OCI-LY1 (cell line): Measurements from ENCODE around the gene PDZRN4.

ENCODE experiments used
- H2AFZ ChIP-seq: fragments of 200-600 bp; sonication (generic), shearing (Covaris generic); 2 replicates; pipeline ENCODE4 v1.6.0; 2014; ENCODE audit warnings: antibody characterized with exemption, mild to moderate bottlenecking, low read length
- H3F3A ChIP-seq: fragments of 200-600 bp; sonication (generic), shearing (Covaris generic); 2 replicates; pipeline ENCODE4 v1.6.0; 2014; ENCODE audit warnings: mild to moderate bottlenecking, antibody characterized with exemption, low read length, moderate library complexity; ENCODE audit not compliant: insufficient read depth
- H3K27ac ChIP-seq: fragments of 200-600 bp; sonication (generic); 2 replicates; pipeline ENCODE4 v1.5.1; 2014; ENCODE audit warnings: low read length, mixed run types, mild to moderate bottlenecking, low read depth; ENCODE audit not compliant: poor library complexity, severe bottlenecking
- H3K27me3 ChIP-seq: fragments of 200-600 bp; sonication (generic); 2 replicates; pipeline ENCODE4 v1.6.0; 2014; ENCODE audit warnings: antibody characterized with exemption, mild to moderate bottlenecking, low read length, moderate library complexity; ENCODE audit not compliant: insufficient read depth
- H3K36me3 ChIP-seq: fragments of 200-600 bp; sonication (generic); 2 replicates; pipeline ENCODE4 v1.6.1; 2014; ENCODE audit warnings: mild to moderate bottlenecking, antibody characterized with exemption, low read length, moderate library complexity, mixed read lengths; ENCODE audit not compliant: insufficient read depth
- H3K4me1 ChIP-seq: fragments of 200-600 bp; sonication (generic); 2 replicates; pipeline ENCODE4 v1.5.1; 2014; ENCODE audit warnings: mild to moderate bottlenecking, low read length, moderate library complexity; ENCODE audit not compliant: insufficient read depth, severe bottlenecking
- H3K4me2 ChIP-seq: fragments of 200-600 bp; sonication (generic), shearing (Covaris generic); 2 replicates; pipeline ENCODE4 v1.6.1; 2014; ENCODE audit warnings: low read length
- H3K4me3 ChIP-seq: fragments of 200-600 bp; sonication (generic); 2 replicates; pipeline ENCODE4 v1.5.1; 2014; ENCODE audit warnings: low read length, low read depth, mild to moderate bottlenecking, mixed read lengths; ENCODE audit not compliant: poor library complexity, severe bottlenecking
- H3K79me2 ChIP-seq: fragments of 200-600 bp; shearing (Covaris generic); 2 replicates; pipeline ENCODE4 v1.6.1; 2016; ENCODE audit warnings: mixed run types, low read length, mixed read lengths; ENCODE audit not compliant: insufficient read depth
- H3K9ac ChIP-seq: fragments of 200-600 bp; sonication (generic), shearing (Covaris generic); 2 replicates; pipeline ENCODE4 v1.6.1; 2014; ENCODE audit warnings: mild to moderate bottlenecking, low read length, mixed read lengths
- H3K9me2 ChIP-seq: fragments of 200-600 bp; sonication (generic), shearing (Covaris generic); 2 replicates; pipeline ENCODE4 v1.6.1; 2014; ENCODE audit warnings: low read depth, mild to moderate bottlenecking, low read length, mixed read lengths
- H3K9me3 ChIP-seq: fragments of 200-600 bp; shearing (Covaris generic); 2 replicates; pipeline ENCODE4 v1.6.1; 2014; ENCODE audit warnings: low read length, mixed read lengths
- H4K20me1 ChIP-seq: fragments of 200-600 bp; sonication (generic), shearing (Covaris generic); 2 replicates; pipeline ENCODE4 v1.6.0; 2016; ENCODE audit warnings: mild to moderate bottlenecking, low read length; ENCODE audit not compliant: insufficient read depth
- EZH2 ChIP-seq: fragments of 200-600 bp; sonication (generic), shearing (Covaris generic); IDR thresholded peaks from 2 replicates; pipeline ENCODE4 v1.8.0; 2017; ENCODE audit warnings: borderline replicate concordance, mixed run types, mild to moderate bottlenecking, antibody characterized with exemption, low read length, moderate library complexity, mixed read lengths
- TF ChIP-seq, protein P1 (sequence below): fragments of 200-600 bp; sonication (generic), shearing (Covaris generic); IDR thresholded peaks from 2 replicates; pipeline ENCODE4 v1.5.1; 2017; ENCODE audit warnings: mild to moderate bottlenecking, antibody characterized with exemption, low read length, moderate library complexity, mixed read lengths

PDZRN4 gene

DNA sequence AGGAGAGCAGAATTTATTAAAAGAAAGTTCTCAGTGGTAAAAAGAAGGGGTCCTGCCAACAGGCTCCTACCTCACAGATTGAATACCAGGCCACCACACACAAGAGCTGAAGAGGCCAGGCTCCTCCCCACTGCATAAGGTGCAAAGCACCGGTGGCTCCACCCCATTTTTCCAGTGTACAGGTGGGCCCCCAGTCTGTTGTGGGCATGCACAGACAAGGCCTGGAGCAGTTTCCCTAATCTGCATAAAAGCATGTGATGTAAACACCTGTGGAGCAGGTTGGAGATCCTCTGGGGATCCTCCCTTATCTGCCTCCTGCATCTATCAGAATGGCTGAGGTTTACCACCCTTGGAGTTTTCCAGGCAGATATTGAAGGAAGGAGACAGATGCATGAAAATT is 45.7 kb upstream of the PDZRN4 start:
- H2AFZ ChIP-seq, result no peak overlapping the region
- no peaks in the 10 kb centered on the region for H3K27me3 ChIP-seq
- no peaks in the 10 kb centered on the region for H4K20me1 ChIP-seq
- no peak for TF ChIP-seq EZH2
- TF ChIP-seq, protein P1, sequence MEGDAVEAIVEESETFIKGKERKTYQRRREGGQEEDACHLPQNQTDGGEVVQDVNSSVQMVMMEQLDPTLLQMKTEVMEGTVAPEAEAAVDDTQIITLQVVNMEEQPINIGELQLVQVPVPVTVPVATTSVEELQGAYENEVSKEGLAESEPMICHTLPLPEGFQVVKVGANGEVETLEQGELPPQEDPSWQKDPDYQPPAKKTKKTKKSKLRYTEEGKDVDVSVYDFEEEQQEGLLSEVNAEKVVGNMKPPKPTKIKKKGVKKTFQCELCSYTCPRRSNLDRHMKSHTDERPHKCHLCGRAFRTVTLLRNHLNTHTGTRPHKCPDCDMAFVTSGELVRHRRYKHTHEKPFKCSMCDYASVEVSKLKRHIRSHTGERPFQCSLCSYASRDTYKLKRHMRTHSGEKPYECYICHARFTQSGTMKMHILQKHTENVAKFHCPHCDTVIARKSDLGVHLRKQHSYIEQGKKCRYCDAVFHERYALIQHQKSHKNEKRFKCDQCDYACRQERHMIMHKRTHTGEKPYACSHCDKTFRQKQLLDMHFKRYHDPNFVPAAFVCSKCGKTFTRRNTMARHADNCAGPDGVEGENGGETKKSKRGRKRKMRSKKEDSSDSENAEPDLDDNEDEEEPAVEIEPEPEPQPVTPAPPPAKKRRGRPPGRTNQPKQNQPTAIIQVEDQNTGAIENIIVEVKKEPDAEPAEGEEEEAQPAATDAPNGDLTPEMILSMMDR, result no peak
- H3K9ac ChIP-seq, result no peak overlapping the region
- no peak overlapping the region for H3K4me2 ChIP-seq
- no peaks in the 10 kb centered on the region for H3K9me2 ChIP-seq
- no peaks in the 10 kb centered on the region for H3K36me3 ChIP-seq
- no peak overlapping the region for H3K27ac ChIP-seq
- no peaks in the 10 kb centered on the region for H3K4me1 ChIP-seq
- H3F3A ChIP-seq, result no peaks in the 10 kb centered on the region
- H3K9me3 ChIP-seq, result no peaks in the 10 kb centered on the region
- no peak overlapping the region for H3K4me3 ChIP-seq
- H3K79me2 ChIP-seq, result no peaks in the 10 kb centered on the region

DNA sequence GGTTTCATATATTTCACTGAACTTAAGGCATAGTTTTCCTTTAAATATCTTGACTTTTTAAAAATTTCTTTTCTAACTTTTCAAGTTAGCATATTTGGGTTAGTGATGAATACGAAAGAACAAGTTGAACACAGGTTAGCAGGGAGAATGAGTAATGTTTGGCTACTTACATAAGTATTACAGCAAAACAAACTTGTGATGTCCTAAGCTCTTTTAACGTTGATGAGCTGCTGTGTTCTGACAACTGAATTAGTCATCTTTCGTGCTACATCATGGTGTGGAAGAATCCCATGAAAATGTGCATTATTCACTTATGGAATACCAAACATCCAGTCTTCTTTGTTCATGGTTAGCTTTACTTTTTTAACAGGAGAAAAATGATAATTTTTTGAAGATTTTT is 36.3 kb upstream of the PDZRN4 start:
- no peak overlapping the region for H3K9ac ChIP-seq
- H3K4me1 ChIP-seq, result no peaks in the 10 kb centered on the region
- no peak overlapping the region for H3K4me2 ChIP-seq
- H2AFZ ChIP-seq, result no peak overlapping the region
- H3K9me3 ChIP-seq, result no peaks in the 10 kb centered on the region
- no peak overlapping the region for H3K4me3 ChIP-seq
- H3K36me3 ChIP-seq, result no peaks in the 10 kb centered on the region
- no peaks in the 10 kb centered on the region for H3K9me2 ChIP-seq
- no peak for TF ChIP-seq EZH2
- TF ChIP-seq, protein P1, result no peak
- H3K27me3 ChIP-seq, result no peaks in the 10 kb centered on the region
- H3K27ac ChIP-seq, result no peak overlapping the region
- H3K79me2 ChIP-seq, result no peaks in the 10 kb centered on the region
- H4K20me1 ChIP-seq, result no peaks in the 10 kb centered on the region
- H3F3A ChIP-seq, result no peaks in the 10 kb centered on the region

DNA sequence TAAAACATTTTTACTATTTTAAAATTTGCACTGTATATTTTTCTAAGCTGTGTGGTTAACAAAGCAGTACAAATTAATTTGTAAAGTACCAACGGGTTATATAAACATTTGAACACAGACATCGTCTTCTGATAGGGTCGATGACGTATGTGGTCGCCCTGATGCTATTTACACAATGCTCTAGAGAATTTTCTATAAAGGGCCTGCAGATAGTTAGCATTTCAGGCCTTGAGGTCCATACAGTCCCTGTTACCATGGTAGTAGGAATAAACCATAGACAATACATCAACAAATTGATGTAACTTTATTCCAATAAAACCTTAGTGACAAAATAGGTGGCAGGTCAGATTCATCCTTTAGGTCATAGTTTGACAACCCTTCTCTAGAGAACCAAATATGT is 25.7 kb upstream of the PDZRN4 start:
- no peak overlapping the region for H2AFZ ChIP-seq
- no peaks in the 10 kb centered on the region for H4K20me1 ChIP-seq
- no peaks in the 10 kb centered on the region for H3K4me1 ChIP-seq
- H3K9me3 ChIP-seq, result no peaks in the 10 kb centered on the region
- no peak overlapping the region for H3K27ac ChIP-seq
- no peaks in the 10 kb centered on the region for H3F3A ChIP-seq
- TF ChIP-seq, protein P1, result no peak
- no peak for TF ChIP-seq EZH2
- H3K9ac ChIP-seq, result no peak overlapping the region
- H3K4me2 ChIP-seq, result no peak overlapping the region
- H3K27me3 ChIP-seq, result no peaks in the 10 kb centered on the region
- H3K36me3 ChIP-seq, result no peaks in the 10 kb centered on the region
- H3K79me2 ChIP-seq, result no peaks in the 10 kb centered on the region
- no peak overlapping the region for H3K4me3 ChIP-seq
- no peaks in the 10 kb centered on the region for H3K9me2 ChIP-seq
